ENCODE results near the gene DERA. TPM values are rescaled to one million over a fixed set of nuclear protein-coding genes. Genes with fewer than 3 reads are reported as not detected.

The DERA gene
- total RNA-seq, 4 donors from 2014 or later = 28.8 to 47.6 (median 33.9) TPM

- DNase-seq (ENCODE audit: low spot score) (no peak), ATAC-seq (ENCODE audit: low FRiP score) (no peak)
- TF ChIP-seq, protein P1, sequence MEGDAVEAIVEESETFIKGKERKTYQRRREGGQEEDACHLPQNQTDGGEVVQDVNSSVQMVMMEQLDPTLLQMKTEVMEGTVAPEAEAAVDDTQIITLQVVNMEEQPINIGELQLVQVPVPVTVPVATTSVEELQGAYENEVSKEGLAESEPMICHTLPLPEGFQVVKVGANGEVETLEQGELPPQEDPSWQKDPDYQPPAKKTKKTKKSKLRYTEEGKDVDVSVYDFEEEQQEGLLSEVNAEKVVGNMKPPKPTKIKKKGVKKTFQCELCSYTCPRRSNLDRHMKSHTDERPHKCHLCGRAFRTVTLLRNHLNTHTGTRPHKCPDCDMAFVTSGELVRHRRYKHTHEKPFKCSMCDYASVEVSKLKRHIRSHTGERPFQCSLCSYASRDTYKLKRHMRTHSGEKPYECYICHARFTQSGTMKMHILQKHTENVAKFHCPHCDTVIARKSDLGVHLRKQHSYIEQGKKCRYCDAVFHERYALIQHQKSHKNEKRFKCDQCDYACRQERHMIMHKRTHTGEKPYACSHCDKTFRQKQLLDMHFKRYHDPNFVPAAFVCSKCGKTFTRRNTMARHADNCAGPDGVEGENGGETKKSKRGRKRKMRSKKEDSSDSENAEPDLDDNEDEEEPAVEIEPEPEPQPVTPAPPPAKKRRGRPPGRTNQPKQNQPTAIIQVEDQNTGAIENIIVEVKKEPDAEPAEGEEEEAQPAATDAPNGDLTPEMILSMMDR (IDR thresholded peaks at IDR 0.05) = no peak
Measured at GRCh38 chr12:15988983-15989755, 78.0 kb downstream of the DERA start.

GRCh38 chr12:15995801-15996200 lies 84.7 kb downstream of the DERA start:
- TF ChIP-seq, protein P1 (IDR thresholded peaks at IDR 0.05) = no peak
- ATAC-seq (ENCODE audit: low FRiP score) = no peak
- DNase-seq (ENCODE audit: low spot score) = no peak

DNA sequence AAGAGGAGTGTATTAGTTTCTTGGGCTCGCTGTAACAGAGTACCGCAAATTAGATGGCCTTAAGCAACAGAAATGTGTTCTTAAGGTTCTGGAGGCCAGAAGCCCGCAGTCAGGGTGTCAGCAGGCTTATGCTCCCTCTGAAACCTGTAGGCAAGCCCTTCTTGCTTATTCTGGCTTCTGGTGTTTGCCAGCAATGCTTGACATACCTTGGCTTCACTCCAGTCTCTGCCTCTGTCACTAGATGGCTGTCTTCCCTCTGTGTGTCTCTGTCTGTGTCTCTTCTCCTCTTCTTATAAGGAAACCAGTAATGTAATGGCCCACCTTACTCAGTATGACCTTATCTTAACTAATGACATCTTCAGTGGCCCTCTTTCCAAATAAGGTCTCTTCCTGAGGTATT lies 85.1 kb downstream of the DERA start:
- TF ChIP-seq, protein P1 (IDR thresholded peaks at IDR 0.05) = no peak
- no peak for DNase-seq (ENCODE audit: low spot score)
- ATAC-seq (ENCODE audit: low FRiP score) = no peak

GRCh38 chr12:15996948-15997347 lies 85.8 kb downstream of the DERA start:
- no peak for ATAC-seq (ENCODE audit: low FRiP score)
- TF ChIP-seq, protein P1 (IDR thresholded peaks at IDR 0.05) = no peak
- DNase-seq (ENCODE audit: low spot score) = no peak

- ATAC-seq (ENCODE audit: low FRiP score) (no peak), DNase-seq (ENCODE audit: low spot score) (no peak)
- TF ChIP-seq, protein P1 (IDR thresholded peaks at IDR 0.05) = no peak
Measured at GRCh38 chr12:15997910-15998309, 86.8 kb downstream of the DERA start.

DNA sequence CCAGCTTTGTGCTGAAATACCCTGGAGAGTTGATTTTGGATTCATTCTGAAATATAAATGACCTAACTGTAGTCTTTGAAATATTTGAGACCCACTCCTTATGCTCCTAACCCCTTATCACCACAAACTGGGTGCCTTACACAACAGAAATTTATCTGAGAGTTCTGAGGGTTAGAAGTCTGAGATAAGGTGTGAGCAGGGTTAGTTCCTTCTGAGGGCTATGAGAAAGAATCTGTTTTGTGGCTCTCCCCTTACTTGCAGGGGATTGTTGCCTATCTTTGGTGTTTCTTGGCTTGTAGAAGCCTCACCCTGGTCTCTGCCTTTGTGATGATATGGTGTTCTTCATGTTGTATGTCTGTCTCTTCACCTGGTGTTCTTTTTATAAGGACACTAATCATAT lies 91.7 kb downstream of the DERA start:
- DNase-seq (ENCODE audit: low spot score) = no peak
- TF ChIP-seq, protein P1 (IDR thresholded peaks at IDR 0.05) = no peak
- no peak for ATAC-seq (ENCODE audit: low FRiP score)

DNA sequence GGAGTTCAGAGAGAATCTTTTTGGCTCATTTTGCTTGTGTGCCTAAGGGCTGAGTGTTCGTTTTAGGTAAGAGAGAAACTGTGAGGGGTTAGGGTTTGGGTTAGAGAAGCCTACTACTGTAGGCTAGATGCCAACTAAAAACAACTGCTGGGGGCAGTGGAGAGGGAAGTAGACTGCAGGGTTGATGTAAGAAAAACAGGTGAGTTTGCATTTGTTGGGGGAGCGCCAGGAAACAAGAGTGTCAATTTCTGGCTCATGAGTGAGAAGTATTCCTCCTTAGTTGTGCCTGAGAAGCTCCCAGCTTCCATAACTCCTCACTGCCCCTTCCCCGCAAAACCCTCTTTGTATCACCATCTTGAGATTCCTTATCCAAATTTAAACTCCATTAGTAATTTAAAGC lies 92.3 kb downstream of the DERA start:
- TF ChIP-seq, protein P1 (IDR thresholded peaks at IDR 0.05) = no peak
- DNase-seq (ENCODE audit: low spot score) (no peak), ATAC-seq (ENCODE audit: low FRiP score) (no peak)
